Epithelial cell of prostate (primary cell): ENCODE results near the gene DAB1.
A peak's percentile ranks its signal among the peaks of the same experiment; 100 is the strongest.

Source experiments
- DNase-seq: peaks from one replicate; pipeline ENCODE4 v3.0.0-alpha.2; 2011; ENCODE audit warnings: low read depth, low spot score
- H3K27ac ChIP-seq: fragments of 450-650 bp; 2 replicates; pipeline ENCODE4 v1.5.1; 2017; ENCODE audit warnings: mild to moderate bottlenecking

Gene DAB1

GRCh38 chr1:56970280-56970679 lies 453.6 kb downstream of the DAB1 start:
- no peak overlapping the region for H3K27ac ChIP-seq
- no peak for DNase-seq

GRCh38 chr1:56968878-56969495 lies 454.9 kb downstream of the DAB1 start:
- peak; percentile 36 for DNase-seq
- no peak overlapping the region for H3K27ac ChIP-seq

- H3K27ac ChIP-seq = no peak overlapping the region
- DNase-seq = no peak
These were observed 455.7 kb downstream of the DAB1 start for GRCh38 chr1:56967900-56968832.

GRCh38 chr1:56967355-56967754 lies 456.5 kb downstream of the DAB1 start:
- DNase-seq = no peak
- H3K27ac ChIP-seq = no peak overlapping the region

- no peak for DNase-seq
- no peak overlapping the region for H3K27ac ChIP-seq
These were observed 457.2 kb downstream of the DAB1 start for GRCh38 chr1:56966698-56966999.

- no peak for DNase-seq
- no peak within 1 kb of the TSS for H3K27ac ChIP-seq
These were observed 457.8 kb downstream of the DAB1 start, which contains the start of gene C8B for GRCh38 chr1:56965916-56966697. C8B (minus strand) TSS chr1:56966015; CDS start chr1:56965948, 67 bp downstream.

- no peak for DNase-seq
- H3K27ac ChIP-seq = no peak overlapping the region
These were observed 458.7 kb downstream of the DAB1 start for GRCh38 chr1:56965191-56965590.

- no peak for DNase-seq
- no peak overlapping the region for H3K27ac ChIP-seq
These were observed 459.4 kb downstream of the DAB1 start for GRCh38 chr1:56964349-56965017.

- H3K27ac ChIP-seq = no peak overlapping the region
- DNase-seq = no peak
These were observed 460.2 kb downstream of the DAB1 start for GRCh38 chr1:56963667-56964066.

- no peak overlapping the region for H3K27ac ChIP-seq
- no peak for DNase-seq
These were observed 462.4 kb downstream of the DAB1 start for GRCh38 chr1:56961426-56961825.

GRCh38 chr1:56958526-56958925 lies 465.3 kb downstream of the DAB1 start:
- DNase-seq = no peak
- H3K27ac ChIP-seq = no peak overlapping the region

- DNase-seq = no peak
- H3K27ac ChIP-seq = no peak overlapping the region
These were observed 465.9 kb downstream of the DAB1 start for GRCh38 chr1:56957931-56958330.

GRCh38 chr1:56954664-56955063 lies 469.2 kb downstream of the DAB1 start:
- H3K27ac ChIP-seq = no peak overlapping the region
- DNase-seq = no peak

GRCh38 chr1:56953386-56953785 lies 470.5 kb downstream of the DAB1 start:
- H3K27ac ChIP-seq = no peak overlapping the region
- no peak for DNase-seq

GRCh38 chr1:56952501-56952900 lies 471.4 kb downstream of the DAB1 start:
- no peak for DNase-seq
- H3K27ac ChIP-seq = no peak overlapping the region

- no peak overlapping the region for H3K27ac ChIP-seq
- no peak for DNase-seq
These were observed 475.3 kb downstream of the DAB1 start for GRCh38 chr1:56948403-56949023.
